Sigmoid colon (tissue), 4 donors: ENCODE data around the gene BID.
"Not testable (repeated sequence)": the region's sequence is repeated elsewhere in the genome, so short reads cannot be mapped to it uniquely, and the experiment has no call there.

Source experiments
- EP300 ChIP-seq, 4 donors: sonication (generic); formaldehyde crosslinking; IDR thresholded peaks; one replicate each; pipeline ENCODE4 v1.6.1; 2017; ENCODE audit warnings: antibody characterized with exemption in 4 of 4
- POLR2A ChIP-seq, 2 donors: fragments of 450-650 bp; IDR thresholded peaks; one replicate each; pipeline ENCODE4 v1.6.1; 2016; ENCODE audit warnings: antibody characterized with exemption in 2 of 2, mild to moderate bottlenecking in 2 of 2, moderate library complexity in 2 of 2
- POLR2AphosphoS5 ChIP-seq, 4 donors: sonication (generic); formaldehyde crosslinking; IDR thresholded peaks; one replicate each; pipeline ENCODE4 v1.6.1; 2017; ENCODE audit warnings: antibody characterized with exemption in 4 of 4
- TF ChIP-seq, protein P1 (sequence below), 4 experiments: fragments of 450-650 bp in 3 of 4; fragments of 200-600 bp in 1 of 4; IDR thresholded peaks; one replicate each; pipeline ENCODE4 v1.5.1; 2016 to 2019; ENCODE audit warnings: antibody characterized with exemption in 4 of 4, mild to moderate bottlenecking in 3 of 4, moderate library complexity in 2 of 4

DNA sequence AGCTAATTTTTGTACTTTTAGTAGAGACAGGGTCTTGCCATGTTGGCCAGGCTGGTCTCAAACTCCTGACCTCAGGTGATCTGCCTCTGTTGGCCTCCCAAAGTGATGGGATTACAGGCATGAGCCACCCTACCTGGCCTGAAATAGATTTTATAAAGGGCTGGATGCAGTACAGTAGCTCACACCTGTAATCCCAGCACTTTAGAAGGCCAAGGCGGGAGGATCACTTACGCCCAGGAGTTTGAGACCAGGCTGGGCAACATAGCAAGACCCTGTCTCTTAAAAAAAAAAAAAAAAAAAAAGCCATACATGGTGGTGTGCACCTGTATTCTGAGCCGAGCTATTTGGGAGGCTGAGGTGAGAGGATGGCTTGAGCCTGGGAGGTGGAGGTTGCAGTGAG is 76.0 kb downstream of the BID start:
- TF ChIP-seq POLR2AphosphoS5, POLR2A, EP300 (IDR thresholded peaks at IDR 0.05): not testable (repeated sequence)
- TF ChIP-seq, protein P1, sequence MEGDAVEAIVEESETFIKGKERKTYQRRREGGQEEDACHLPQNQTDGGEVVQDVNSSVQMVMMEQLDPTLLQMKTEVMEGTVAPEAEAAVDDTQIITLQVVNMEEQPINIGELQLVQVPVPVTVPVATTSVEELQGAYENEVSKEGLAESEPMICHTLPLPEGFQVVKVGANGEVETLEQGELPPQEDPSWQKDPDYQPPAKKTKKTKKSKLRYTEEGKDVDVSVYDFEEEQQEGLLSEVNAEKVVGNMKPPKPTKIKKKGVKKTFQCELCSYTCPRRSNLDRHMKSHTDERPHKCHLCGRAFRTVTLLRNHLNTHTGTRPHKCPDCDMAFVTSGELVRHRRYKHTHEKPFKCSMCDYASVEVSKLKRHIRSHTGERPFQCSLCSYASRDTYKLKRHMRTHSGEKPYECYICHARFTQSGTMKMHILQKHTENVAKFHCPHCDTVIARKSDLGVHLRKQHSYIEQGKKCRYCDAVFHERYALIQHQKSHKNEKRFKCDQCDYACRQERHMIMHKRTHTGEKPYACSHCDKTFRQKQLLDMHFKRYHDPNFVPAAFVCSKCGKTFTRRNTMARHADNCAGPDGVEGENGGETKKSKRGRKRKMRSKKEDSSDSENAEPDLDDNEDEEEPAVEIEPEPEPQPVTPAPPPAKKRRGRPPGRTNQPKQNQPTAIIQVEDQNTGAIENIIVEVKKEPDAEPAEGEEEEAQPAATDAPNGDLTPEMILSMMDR (IDR thresholded peaks at IDR 0.05), result not testable (repeated sequence)
